ENCODE results near the gene SCIN.
"Not testable (repeated sequence)": the region's sequence is repeated elsewhere in the genome, so short reads cannot be mapped to it uniquely, and the experiment has no call there.

Gene SCIN

DNA sequence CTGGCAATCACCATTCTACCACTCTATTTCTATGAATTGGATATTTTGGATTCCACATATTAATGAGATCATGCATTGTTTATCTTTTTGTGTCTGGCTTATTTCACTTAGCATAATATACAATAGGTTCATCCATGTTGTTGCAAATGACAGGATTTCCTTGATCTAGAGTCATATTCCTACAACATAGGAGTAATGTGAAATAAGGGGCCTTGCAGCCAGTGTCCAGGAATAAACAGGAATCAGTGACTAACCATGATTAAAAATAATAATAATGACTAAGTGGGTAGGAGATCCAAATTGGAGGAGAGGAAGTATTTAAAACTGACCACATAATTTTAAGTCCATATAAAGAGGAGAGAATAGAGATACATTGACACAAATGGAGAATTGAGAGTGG is 49.9 kb downstream of the SCIN start:
- DNase-seq: no peak

DNA sequence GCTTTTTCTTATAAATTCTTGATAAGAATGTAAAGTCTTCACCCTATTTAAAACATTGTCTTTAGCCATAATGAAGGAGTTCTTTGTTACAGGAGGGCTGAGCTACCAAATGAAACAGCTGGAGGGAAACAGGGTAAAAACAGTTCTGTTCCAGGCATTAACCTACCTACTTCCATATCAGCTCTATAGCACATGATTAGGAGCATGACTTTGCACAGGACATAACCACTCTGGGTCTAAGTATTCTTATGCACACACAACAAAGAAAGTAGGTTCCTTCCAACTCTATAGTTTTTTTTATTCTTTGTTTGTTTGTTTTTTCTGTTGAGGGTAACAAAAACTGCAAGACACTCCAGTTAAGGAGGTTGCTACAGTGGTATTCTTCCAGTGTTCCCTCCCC is 52.7 kb downstream of the SCIN start:
- no peak for DNase-seq

DNA sequence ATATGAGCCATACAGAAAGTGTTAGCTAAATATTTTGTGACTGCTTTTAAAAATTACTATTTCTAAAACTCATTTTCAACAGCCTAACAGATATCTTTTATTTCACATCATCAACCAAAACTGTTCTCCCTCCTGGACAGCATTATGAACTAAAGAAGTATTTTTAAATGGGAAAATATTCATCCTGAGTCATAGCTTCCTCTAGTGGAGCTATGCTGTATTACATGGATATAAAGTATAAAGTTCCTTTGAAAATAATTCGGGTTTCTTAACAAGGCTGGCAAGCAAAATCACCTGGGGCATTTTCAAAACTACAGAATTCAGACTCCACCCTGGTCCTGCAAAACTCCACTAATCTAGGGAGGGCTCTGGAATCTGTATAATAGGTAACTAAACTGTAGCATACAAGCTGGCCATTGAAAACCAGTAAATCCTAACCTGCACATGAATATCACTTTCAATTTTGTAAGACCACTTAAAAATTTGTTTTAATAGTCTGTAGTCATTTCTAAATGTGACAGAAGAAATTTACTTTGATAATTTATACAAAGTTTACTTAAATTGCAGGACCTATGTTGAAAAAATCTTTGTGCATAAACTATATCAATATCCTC is 53.5 kb downstream of the SCIN start:
- DNase-seq: peak; percentile 42

DNA sequence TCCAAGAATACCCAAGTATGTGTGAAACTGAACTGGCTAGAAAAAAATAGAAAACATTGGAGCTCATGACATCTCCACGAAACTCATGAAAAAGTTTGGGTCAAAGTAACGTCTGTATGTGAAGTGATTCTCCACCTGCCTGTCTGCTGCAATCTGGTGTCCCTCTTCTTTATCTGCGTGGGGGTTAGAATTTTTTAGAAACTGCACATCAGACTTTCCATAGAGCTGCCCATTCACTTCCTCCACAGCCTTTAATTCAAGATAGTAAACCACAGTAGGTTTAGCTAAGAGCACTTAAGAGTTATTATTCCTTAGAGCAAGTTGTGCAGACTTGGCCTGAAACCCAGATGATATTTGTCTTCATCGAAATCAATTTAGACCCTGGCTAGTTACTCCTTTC is 55.3 kb downstream of the SCIN start:
- no peak for DNase-seq

DNA sequence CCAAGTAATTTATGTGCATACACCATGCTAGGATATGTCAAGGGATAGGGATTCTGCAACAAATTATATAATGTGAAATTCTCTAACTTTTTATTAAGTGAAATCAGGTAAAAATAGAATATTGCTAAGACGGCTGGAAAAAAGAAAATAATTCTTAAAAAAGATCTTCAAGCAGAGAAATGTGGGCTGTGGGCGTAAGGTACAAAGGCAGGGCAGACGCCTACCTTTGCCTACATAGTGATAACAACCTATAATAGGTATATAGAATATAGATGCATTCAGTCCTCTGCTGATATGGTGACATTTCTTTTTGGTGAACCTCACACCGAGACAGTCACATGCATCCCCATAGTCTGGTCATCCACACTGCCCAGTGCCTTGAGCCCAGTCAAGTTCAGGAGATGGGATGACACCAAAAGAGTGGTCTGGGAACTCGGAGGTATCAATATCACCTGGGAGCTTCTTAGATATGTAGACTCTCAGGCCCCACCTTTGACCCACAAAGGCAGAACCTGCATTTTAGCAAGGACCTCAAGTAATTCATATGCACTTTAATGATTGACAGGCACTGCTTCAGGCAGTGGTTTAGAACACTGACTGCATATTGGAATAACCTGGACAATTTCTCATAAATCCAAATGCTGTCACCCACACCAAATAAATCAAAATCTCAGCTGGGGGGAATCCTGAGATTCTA is 59.4 kb downstream of the SCIN start:
- no peak for DNase-seq

DNA sequence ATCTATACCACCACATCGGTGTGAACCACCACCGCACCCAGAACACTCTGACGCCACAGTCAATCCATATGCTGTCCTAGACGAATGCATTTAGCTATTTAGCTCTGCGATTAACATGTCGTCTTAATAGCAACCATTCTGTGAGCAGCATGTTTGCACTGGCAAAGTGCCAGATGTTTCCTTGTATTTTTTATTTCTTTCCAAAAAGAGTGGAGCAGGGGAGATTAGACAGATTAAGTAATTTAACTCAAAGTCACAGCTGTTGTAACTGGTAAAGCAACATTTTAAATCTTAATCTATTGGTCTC is 59.9 kb downstream of the SCIN start:
- DNase-seq: peak; percentile 47

DNA sequence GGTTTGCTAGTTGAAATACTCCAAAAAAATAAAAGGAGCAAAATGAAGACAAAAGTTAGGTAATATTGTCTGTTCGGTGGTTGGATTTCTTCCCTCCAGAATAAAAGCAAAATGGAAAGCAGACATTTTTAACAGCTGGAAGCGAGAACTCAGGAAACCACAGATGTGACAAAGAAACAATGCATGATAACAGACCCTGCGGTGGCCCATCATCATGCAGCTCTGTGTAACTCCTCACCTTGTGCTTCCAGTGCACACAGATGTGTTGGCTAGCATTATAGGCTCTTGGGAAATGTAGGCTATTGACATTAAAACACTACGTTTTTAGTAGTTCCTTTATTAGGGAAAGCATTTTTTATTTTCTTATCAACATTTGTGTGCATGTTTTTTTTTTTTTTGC is 63.1 kb downstream of the SCIN start:
- DNase-seq: no peak

DNA sequence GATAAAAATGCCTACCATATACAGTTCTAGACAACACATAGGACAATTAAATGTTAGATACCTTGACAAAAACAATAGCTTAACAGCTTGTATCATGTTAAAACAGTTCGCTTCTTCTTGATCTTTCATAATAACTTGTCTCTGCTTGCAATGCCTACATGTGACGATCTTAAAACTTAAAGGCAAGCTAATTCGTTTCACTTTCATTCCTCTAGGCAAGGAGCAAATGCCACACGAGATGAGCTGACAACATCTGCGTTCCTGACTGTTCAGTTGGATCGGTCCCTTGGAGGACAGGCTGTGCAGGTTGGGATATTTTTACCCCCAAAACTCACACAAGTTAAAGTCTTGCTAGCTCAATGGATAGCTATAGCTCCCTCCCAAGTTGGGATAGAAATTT is 65.3 kb downstream of the SCIN start:
- DNase-seq: no peak

DNA sequence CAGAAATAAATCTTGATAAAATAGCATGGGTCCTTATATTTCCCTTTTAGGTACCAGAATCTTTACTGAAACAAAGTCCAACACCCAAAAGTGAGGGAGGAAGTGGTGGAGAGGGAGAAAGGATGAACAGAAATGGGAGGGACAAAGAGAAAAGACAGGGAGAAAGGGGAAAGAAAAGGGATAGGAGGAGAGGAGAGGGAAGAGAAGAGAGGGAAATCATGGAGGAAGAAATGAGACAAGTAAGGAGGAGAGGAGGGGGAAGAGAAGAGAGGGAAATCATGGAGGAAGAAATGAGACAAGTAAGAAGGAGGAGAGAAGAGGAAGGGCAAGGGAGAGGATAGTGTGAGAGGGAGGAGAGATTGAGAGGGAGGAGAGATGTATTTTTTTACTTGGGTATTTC is 66.8 kb downstream of the SCIN start:
- DNase-seq: no peak

DNA sequence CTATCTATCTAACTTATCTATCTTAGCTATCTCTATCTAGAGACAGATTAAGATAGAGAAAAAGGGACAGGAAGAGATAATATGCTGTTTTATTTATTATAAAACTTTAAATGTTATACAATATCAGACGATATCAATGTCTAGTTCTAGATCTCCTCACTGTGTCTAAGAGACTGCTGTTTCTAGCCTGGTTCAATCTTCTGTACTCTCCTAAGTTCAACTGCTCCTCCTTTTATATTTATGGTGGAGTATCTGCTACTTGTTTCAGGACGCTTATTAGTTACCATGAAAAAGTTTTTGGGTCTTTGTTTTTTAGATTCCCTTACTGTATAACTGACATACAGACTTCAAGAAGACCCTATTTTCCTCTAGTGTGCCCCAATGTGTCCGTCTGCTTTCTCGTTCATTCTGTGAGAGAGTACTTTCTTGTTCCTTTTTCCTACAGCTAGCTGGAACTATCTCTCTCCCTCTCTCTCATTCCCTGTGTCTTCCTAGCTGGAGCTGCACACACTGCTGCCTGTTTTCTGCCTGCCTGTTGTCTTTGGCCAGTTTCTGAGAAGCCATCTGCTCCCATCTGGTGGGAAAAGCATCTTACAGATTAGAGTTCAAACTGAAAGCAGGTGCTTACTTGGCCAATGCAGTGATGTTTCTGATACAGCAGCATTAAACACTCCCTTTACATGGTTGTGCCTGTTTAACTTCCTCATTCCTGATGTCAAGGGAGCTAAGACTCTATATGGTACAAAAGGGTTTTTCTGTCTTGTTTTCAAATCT is 67.5 kb downstream of the SCIN start:
- DNase-seq: no peak

DNA sequence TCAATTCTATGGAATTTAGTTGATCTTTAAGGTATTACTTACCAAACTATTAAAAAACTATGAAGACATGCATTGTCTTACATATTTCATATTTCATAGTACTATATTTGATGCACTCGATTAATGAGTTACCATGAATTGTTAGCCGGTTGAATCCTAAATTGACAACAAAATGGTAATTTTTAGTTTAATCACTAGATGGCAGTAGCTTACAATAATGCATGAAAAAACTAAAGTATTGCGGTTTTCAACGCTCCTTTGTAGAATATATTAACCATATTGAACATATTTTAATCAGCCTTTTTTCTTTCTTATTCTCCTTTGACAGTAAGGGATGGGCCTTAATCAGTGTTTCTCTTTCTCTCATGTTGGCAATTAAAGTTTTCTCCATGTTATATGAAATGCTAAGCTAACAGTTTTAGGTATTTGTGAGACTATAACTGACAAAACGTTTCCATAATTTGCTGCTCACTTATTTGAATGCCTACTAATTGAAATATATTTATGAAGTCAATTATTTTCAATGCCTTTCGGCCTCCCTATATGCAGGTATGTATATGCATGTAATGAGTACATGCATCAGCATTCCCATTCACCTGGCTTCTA is 68.4 kb downstream of the SCIN start:
- DNase-seq: peak; percentile 45

DNA sequence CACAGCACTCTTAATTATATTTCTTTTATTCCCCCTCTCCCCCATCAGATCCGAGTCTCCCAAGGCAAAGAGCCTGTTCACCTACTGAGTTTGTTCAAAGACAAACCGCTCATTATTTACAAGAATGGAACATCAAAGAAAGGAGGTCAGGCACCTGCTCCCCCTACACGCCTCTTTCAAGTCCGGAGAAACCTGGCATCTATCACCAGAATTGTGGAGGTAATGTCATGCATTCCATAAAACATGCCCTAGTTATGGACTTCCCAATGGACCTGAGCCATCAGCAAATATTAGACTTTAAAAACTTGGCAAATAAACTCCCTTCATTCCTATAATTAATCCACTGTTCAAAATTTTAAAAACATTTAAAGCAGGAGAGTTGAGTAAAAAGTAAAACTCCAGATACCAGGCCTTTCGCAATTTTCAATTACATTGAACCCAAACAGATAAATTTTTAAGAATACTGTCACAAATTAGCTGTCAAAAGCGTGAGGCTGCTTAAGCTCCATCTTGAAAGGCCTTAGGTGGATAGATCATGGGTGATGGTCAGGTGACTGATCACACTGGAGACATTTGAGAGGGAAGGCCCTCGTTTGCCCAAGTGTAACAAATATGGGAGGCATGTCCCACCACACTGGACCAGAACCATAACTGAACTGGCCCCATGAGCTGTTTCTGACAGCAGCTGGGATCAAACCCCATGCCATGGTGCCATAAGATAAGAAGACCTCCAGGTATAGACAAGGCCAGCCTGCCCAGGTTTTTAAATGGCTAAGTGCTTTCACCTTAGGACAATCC is 70.0 kb downstream of the SCIN start:
- no peak for DNase-seq

DNA sequence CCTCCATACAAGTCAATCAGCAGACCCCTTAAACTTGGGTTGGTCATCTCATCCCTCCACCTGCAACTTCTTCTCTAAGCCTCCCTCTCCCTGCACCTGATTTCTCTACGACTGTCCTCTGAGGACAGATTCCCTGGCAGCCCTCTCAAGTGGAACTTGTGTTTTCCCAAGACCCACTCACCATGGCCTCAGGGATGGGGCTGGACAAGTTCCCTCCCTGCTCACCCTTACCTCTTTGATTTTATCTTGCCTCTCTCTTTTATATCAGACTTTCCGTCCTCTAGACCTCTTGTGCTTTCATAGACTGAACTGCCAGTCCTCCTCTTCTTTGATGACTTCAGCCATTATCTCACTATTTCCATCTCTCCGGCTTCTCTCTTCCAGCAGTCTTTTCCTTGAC is 70.7 kb downstream of the SCIN start:
- no peak for DNase-seq

DNA sequence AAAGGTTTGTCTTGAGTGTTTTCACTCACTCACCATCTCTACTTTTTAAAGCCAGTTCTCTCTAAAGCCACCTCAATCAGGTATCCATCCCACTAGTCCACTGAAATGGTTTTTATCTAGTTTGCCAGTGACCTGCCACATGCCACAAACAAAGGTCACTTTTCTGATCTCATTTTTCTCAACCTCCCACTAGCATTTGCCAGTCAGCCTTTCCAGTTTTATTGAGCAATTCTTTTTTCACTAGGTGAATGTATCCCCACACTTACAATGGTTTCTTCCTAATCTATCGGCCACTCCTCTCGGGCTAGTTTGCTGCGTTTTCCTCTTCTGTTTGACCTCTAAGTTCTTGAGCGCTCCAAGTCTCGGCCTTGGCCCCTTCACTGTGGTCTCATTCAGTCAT is 72.0 kb downstream of the SCIN start:
- DNase-seq: no peak

DNA sequence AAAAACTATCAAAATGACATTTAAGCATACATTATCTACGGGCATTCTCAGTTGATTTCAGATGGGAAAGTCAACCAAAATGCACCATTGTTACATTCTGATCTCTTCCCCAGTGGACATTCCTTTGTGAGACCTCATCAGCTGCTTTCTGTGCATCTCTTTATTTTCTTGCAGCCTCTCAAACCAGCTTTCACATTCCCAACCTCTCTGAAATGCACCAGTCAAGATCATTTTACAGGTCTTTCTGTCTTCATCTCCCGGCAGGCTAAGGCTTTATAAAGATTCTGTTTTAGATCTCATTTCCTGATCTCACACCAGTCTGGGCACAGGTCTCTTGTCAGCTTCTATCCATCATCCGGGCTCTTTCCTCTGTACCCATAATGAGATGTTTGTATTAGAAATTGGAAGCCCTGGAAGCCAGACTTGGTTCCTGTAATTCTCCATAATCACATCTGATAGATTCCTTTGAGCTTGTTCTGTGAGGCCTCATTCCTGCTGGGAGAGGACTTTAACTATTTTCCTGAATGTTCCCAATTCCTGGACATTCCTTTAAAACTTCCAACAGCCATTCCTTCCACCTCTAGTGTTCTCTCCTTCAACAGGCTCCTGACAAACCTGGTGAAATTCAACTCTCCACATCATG is 72.6 kb downstream of the SCIN start:
- no peak for DNase-seq

DNA sequence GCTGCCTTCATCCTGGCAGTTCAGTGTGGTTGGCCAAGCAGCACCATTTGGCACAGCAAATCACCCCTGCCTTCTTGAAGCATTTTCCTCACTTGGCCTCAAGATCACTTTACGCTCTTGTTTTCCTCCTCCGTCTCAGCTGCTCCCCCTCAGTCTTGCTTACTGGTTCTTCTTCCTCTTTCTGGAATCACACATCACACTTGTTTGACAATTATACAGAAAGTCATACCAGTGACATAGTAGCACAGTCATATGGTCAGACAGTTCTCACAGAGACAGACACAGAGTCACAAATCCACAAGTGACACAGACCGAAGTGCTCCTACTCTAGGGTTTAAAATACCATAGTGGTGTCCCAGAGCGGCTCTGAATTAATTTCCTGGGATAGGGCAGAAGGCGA is 73.1 kb downstream of the SCIN start:
- no peak for DNase-seq

DNA sequence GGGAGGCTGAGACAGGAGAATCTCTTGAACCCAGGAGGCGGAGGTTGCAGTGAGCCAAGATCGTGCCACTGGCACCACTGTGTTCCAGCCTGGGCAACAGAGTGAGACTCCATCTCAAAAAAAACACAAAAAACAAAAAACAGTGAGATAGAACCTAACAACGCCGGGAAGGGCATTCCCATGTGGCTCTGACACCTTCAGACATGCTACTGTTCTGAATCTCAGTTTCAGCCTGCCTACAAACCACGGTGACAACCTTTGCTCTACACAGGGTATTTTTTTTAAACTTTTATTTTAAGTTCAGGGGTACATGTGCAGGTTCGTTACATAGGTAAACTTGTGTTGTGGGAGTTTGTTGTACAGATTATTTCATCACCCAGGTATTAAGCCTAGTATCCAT is 74.7 kb downstream of the SCIN start:
- DNase-seq: not testable (repeated sequence)

DNA sequence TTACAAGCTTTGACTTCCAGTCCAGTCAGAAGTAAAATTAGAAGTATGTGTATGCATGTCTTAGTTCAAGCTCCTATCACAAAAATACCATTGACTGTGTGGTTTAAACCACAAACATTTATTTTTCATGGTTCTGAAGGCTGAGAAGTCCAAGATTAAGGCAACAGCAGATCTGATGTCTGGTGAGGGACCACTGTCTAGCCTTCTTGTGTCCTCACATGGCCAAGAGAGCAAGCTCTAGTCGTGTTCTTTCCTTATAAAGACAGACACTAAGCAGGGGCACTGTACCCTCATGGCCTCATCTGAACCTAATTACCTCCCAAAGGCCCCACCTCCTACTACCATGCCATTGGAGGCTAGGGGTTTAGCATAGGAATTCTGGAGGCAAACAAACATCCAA is 75.6 kb downstream of the SCIN start:
- DNase-seq: no peak

DNA sequence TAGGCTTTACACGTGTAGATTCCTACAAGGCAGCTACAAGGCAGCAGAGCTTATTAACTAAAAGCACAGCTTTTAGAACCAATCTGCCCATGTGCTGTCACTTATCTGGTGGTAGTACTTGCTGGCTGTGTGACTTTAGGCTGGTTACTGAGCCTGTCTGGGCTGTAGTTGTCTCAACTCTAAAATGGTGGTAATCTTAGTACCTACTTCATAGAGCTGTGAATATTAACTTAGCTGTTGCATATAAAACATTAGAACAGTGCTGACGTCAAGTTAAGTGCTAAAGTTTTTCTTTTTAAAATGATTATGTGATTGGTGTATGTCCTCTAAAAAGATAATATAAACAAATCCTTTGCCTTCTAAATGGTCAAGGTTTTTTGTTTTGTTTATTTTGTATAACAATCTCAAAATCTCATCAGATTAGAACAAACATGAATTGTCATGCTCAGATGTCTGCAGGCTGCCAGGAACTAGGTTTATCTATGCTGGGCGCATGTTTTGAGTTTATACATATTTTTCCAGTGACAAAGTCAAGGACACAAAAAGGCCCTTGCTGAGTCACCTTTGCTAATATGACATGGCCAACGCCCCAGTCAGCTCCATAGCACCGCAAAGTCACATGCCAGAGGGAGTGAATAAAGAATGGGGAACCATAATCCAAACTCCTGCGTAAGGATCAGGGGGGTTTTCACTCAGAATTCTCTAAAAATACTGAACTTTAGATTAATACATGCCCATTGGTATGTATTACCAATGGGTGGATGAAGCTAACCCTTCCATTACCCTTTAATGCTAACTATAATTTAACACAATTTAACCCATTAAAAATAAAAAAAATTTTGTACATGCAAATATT is 77.1 kb downstream of the SCIN start:
- no peak for DNase-seq

DNA sequence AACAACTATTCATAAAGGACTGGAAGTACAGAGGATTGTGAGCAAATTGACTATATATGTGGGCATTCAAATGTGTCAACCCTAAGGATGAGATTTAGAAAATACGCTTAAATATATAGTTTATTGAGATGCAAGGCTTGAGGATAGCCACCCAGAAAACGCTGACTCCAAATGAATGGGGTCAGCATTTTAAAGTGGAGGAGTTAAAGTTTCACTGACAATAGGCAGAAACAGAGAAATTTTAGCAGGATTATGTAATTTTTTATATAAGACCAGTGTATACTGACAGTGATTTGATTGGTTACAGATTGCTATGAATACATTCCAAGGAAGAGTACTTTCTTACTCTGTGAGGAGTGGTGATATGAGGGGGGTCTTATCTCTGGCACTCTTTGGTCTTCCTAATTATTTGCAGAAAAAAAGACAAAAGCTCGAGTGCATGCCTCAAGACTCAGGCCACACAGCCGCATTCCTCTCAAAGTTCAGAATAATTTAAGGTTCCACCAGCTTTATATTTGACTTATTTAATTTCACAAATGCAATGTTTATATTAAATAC is 78.3 kb downstream of the SCIN start:
- no peak for DNase-seq

DNA sequence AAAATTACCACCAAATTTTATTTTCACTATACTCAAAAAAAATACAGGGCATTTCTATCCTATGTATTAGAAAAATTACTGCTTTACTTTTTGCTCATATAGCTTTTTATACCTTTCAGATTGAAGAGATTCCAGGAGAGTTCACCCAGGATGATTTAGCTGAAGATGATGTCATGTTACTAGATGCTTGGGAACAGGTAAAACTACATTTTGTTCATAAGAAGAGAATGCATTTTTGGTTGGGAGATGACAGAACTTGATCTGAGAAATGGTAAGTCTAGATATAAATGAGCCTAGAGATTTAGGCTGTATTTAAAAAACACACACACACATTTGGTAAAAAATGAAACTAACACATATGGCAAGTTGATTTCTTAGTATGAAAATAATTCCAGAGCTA is 78.8 kb downstream of the SCIN start:
- no peak for DNase-seq

Measured in NCI-H345 (cell line).